Measurements from ENCODE around the gene ATP2C2.

ATP2C2 gene

DNA sequence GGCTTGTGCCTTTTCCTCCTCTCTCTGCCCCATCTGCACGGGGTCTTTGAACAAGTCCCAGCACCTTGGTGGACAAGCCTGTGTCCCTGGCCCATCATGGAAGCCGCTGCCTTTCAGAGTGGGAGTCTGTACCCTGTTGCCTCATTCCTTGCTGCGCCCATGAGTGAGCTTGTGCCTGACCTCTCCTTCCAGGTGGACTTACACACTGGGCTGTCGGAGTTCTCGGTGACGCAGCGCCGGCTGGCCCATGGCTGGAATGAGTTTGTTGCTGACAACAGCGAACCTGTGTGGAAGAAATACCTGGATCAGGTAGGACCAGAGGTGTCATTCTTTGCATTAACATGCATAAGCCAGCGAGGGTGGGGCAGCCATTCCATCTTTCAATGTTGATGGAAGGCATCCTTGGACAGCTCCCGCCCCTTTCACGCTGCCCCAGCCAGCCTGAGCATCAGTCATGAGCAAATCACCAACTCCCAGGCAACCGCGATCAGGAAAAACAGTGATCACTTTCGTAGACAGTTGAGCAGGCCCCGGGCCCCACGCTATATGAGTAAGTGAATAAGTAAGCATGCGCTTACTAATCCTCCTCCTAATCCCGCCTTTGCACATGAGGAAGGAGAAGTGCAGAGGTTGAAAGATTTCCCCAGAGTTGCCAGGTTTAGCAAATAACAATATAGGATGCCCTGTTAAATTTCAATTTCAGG, 36.8 kb downstream of the ATP2C2 start:
- TF ChIP-seq SPI1 (IDR thresholded peaks at IDR 0.05; ENCODE audit: low read depth, low read length): no peak
- FAIRE-seq (no peak), DNase-seq (ENCODE audit: insufficient read length, low spot score) (no peak)

DNA sequence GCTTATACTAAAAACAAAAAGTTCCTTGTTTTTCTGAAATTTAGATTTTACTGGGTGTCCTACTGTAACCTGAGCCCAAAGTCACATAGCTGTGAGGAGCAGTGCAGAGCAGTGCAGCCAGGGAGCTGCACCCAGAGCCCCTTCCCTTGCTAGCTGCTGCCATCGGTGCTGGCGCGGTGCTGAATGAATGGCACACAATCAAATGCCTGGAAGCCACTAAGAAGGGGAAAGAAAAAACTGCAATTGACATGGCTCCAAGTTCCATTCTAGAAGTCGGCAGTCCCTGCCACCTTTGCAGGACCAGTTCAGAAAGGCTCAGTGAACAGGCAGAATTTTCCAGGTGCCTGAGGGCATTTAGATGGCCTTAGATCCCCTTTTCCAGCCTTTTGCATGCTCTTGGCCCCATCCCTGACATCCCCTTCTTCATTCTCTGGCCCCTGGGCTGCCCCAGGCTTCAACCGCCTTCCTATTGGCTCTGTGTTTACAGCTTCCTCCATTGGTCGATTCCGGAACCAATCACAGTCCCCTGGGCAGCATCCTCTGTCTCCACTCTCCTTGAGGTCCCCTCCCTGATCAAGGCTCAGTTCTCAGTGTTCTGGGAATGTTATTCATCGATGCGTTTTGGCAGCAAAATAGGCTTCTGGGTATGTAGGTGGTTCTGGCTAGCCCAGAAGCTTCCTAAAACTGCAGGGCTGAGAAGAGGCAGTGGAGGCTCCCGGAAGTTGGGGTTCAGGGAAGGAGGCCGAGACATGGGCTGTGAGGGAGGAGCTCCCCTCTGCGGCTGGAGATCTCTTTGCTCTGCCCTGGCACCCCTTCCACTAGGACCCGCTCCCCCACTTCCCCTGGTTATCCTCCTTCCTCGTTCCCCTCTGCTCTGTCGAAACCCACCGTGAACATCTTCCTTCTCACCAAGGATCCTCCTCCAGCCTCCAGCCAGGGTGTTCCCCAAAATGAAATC, 37.9 kb downstream of the ATP2C2 start:
- TF ChIP-seq POLR2AphosphoS5 (IDR thresholded peaks at IDR 0.05; ENCODE audit: low read depth, low read length) (no peak), PAX5 (IDR thresholded peaks at IDR 0.05; ENCODE audit: insufficient read depth, low read length, severe bottlenecking) (no peak), POU2F2 (IDR thresholded peaks at IDR 0.05; ENCODE audit: low read depth, low read length) (no peak), SPI1 (IDR thresholded peaks at IDR 0.05; ENCODE audit: low read depth, low read length) (no peak), TAF1 (IDR thresholded peaks at IDR 0.05; ENCODE audit: low read depth, low read length) (no peak), POLR2A (IDR thresholded peaks at IDR 0.05; ENCODE audit: low read depth, low read length) (no peak)
- DNase-seq (ENCODE audit: insufficient read length, low spot score): no peak
- FAIRE-seq: no peak

DNA sequence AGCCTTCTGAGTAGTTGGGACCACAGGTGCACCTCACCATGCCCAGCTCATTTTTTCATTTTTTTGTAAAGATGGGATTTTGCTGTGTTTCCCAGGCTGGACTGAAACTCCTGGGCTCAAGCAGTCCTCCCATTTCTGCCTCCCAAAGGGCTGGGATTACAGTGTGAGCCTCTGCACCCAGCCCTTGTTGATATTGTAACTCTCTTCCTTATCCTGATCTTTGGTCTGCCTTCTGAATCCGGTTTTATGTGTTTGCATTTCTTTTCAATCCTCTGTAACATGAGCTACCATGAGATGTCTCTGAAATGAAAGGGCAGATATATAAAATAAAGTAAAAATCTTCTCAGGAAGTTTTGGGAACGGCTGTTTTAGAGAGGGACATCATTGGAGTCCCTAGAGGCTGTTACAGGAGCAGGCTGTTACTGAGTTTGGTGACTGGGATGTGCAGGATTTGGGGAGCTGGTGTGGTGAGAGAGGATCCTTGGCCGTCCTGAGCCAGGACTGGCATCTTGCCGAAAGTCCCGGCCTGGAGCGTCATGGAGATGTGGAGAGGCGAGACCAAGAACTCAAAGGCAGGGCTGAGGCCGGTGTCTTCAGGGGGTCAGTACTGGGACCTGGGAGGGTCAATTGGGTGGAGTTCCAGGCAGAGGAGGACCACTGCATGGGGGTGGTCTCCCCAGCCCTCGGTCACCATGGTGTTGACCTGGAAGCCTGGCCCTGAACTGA, 39.4 kb downstream of the ATP2C2 start:
- TF ChIP-seq TAF1 (IDR thresholded peaks at IDR 0.05; ENCODE audit: low read depth, low read length): no peak
- TF ChIP-seq POU2F2 (IDR thresholded peaks at IDR 0.05; ENCODE audit: low read depth, low read length): no peak
- no peak for TF ChIP-seq SPI1 (IDR thresholded peaks at IDR 0.05; ENCODE audit: low read depth, low read length)
- TF ChIP-seq PAX5 (IDR thresholded peaks at IDR 0.05; ENCODE audit: insufficient read depth, low read length, severe bottlenecking): no peak
- DNase-seq (ENCODE audit: insufficient read length, low spot score): no peak
- FAIRE-seq: no peak

DNA sequence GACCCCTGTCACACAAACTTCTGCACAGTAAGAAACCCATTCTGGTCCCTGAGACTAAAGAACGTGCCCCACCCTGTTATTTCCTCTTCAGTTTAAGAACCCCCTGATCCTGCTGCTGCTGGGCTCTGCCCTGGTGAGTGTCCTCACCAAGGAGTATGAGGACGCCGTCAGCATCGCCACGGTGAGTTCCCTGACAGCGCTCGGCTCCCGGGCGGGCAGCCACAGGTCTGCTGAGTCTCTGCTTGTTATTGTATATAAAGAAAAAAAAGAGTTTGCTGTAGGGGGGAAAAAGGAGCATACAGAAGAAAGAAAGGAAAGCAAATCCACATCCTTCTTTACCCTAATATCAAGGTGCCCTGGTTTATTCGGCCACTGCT, 40.0 kb downstream of the ATP2C2 start:
- DNase-seq (ENCODE audit: insufficient read length, low spot score): no peak
- TF ChIP-seq POLR2A (IDR thresholded peaks at IDR 0.05; ENCODE audit: low read depth, low read length) (no peak), POLR2AphosphoS5 (IDR thresholded peaks at IDR 0.05; ENCODE audit: low read depth, low read length) (no peak), SPI1 (IDR thresholded peaks at IDR 0.05; ENCODE audit: low read depth, low read length) (no peak), PAX5 (IDR thresholded peaks at IDR 0.05; ENCODE audit: insufficient read depth, low read length, severe bottlenecking) (no peak), POU2F2 (IDR thresholded peaks at IDR 0.05; ENCODE audit: low read depth, low read length) (no peak), TAF1 (IDR thresholded peaks at IDR 0.05; ENCODE audit: low read depth, low read length) (no peak)
- no peak for FAIRE-seq

DNA sequence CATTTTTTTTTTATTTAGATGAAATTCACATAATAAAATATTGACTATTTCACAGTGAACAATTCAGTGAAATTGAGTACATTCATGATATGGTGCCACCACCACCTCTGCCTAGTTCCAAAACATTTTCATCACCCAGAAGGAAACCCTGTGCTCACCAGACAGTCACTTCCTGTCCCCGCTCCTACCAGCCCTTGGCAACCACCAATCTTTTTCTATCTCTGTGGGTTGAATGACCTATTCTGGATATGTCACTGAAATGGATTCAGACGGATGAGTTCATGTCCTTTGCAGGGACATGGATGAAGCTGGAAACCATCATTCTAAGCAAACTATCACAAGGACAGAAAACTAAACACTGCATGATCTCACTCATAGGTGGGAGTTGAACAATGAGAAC, 40.5 kb downstream of the ATP2C2 start:
- TF ChIP-seq PAX5 (IDR thresholded peaks at IDR 0.05; ENCODE audit: insufficient read depth, low read length, severe bottlenecking) (no peak), SPI1 (IDR thresholded peaks at IDR 0.05; ENCODE audit: low read depth, low read length) (no peak), POLR2A (IDR thresholded peaks at IDR 0.05; ENCODE audit: low read depth, low read length) (no peak), POU2F2 (IDR thresholded peaks at IDR 0.05; ENCODE audit: low read depth, low read length) (no peak), TAF1 (IDR thresholded peaks at IDR 0.05; ENCODE audit: low read depth, low read length) (no peak), POLR2AphosphoS5 (IDR thresholded peaks at IDR 0.05; ENCODE audit: low read depth, low read length) (no peak)
- DNase-seq (ENCODE audit: insufficient read length, low spot score) (no peak), FAIRE-seq (no peak)

DNA sequence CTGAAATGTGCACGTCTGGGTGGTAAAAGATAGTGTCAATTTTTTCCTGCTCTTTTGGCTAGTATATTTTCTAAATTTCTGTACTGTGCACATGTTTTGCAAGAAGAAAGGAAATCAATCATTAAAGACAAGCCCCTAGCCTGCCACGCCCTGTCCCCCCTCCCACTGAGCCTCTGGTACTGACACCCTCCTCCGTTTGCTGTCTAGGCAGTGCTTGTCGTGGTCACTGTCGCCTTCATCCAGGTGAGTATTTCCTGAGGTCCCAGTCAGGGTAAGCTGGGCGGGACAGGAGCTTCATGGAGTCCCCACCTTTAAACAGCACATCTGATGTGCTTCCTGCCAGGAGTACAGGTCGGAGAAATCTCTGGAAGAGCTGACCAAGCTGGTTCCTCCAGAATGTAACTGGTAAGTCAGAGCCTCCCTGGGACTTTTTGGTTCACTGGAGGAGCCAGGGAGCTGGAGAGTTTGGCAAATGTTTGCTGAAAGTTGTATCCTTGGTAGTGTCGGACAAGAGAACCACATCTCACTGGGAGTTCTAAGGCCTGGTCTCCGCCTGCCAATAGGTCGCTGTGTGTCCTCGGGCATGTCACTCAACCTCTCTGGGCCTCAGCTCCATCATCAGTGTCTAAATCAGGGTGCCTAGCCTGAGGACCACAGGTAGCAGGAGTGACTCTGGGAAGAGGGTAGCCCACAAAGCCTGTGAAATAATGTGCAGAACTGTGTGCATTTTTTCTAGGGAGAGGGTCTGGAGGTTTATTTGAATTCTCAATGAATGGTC, 42.2 kb downstream of the ATP2C2 start:
- FAIRE-seq: no peak
- TF ChIP-seq TAF1 (IDR thresholded peaks at IDR 0.05; ENCODE audit: low read depth, low read length) (no peak), SPI1 (IDR thresholded peaks at IDR 0.05; ENCODE audit: low read depth, low read length) (no peak), POU2F2 (IDR thresholded peaks at IDR 0.05; ENCODE audit: low read depth, low read length) (no peak), POLR2A (IDR thresholded peaks at IDR 0.05; ENCODE audit: low read depth, low read length) (no peak), POLR2AphosphoS5 (IDR thresholded peaks at IDR 0.05; ENCODE audit: low read depth, low read length) (no peak), PAX5 (IDR thresholded peaks at IDR 0.05; ENCODE audit: insufficient read depth, low read length, severe bottlenecking) (no peak)
- no peak for DNase-seq (ENCODE audit: insufficient read length, low spot score)

DNA sequence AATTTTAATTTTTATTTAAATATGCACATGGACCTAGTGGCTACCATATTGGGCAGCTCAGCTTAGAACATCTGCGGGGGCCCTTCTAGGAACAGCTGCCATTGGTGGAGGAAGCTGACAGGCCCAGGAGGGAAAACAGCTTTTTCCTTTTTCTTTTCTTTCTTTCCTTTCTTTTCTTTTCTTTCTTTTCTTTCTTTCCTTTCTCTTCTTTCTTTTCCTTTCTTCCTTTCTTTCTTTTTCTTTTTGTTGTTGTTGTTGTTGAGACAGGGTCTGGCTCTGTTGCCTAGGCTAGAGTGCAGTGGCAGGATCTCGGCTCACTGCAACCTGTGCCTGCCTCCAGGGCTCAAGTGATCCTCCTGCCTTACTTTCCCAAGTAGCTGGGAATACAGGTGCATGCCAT, 43.4 kb downstream of the ATP2C2 start:
- FAIRE-seq (no peak), DNase-seq (ENCODE audit: insufficient read length, low spot score) (no peak)
- no peak for TF ChIP-seq TAF1 (IDR thresholded peaks at IDR 0.05; ENCODE audit: low read depth, low read length)
- no peak for TF ChIP-seq POLR2A (IDR thresholded peaks at IDR 0.05; ENCODE audit: low read depth, low read length)
- TF ChIP-seq PAX5 (IDR thresholded peaks at IDR 0.05; ENCODE audit: insufficient read depth, low read length, severe bottlenecking): no peak
- no peak for TF ChIP-seq SPI1 (IDR thresholded peaks at IDR 0.05; ENCODE audit: low read depth, low read length)
- TF ChIP-seq POU2F2 (IDR thresholded peaks at IDR 0.05; ENCODE audit: low read depth, low read length): no peak
- no peak for TF ChIP-seq POLR2AphosphoS5 (IDR thresholded peaks at IDR 0.05; ENCODE audit: low read depth, low read length)

DNA sequence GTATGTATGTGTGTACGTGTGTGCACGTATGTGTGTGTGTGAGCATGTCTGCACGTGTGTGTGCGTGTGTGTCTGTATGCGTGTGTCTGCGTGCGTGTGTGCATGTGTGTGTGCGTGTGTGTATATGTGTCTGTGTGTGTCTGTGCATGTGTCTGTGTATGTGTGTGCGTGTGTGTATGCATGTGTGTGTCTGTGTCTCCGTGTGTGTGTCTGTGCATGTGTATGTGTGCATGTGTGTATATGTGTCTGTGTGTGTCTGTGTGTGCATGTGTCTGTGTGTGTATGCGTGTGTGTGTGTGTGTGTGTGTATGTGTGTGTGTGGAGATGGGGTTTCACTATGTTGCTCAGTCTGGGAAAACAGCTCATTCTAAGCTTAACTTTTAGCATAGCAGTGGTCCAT, 43.9 kb downstream of the ATP2C2 start:
- FAIRE-seq (no peak), DNase-seq (ENCODE audit: insufficient read length, low spot score) (no peak)
- no peak for TF ChIP-seq TAF1 (IDR thresholded peaks at IDR 0.05; ENCODE audit: low read depth, low read length)
- no peak for TF ChIP-seq POLR2AphosphoS5 (IDR thresholded peaks at IDR 0.05; ENCODE audit: low read depth, low read length)
- no peak for TF ChIP-seq PAX5 (IDR thresholded peaks at IDR 0.05; ENCODE audit: insufficient read depth, low read length, severe bottlenecking)
- TF ChIP-seq POU2F2 (IDR thresholded peaks at IDR 0.05; ENCODE audit: low read depth, low read length): no peak
- no peak for TF ChIP-seq POLR2A (IDR thresholded peaks at IDR 0.05; ENCODE audit: low read depth, low read length)
- no peak for TF ChIP-seq SPI1 (IDR thresholded peaks at IDR 0.05; ENCODE audit: low read depth, low read length)
